ENCODE results near the gene DLGAP1. TPM values are rescaled to one million over a fixed set of nuclear protein-coding genes. Genes with fewer than 3 reads are reported as not detected.

DLGAP1 gene
- total RNA-seq, 1 experiment from 2014 or later = not detected

GRCh38 chr18:3528231-3528630 is 926.9 kb downstream of the DLGAP1 start:
- no peak overlapping the region for H3K27ac Mint-ChIP-seq (ENCODE audit: low read depth, unreplicated experiment)
- no peak for TF ChIP-seq CTCF (IDR thresholded peaks at IDR 0.05; ENCODE audit: unreplicated experiment)
- H3K9me3 Mint-ChIP-seq (ENCODE audit: unreplicated experiment) = no peaks in the 10 kb centered on the region
- ChIA-PET POLR2A (interaction anchor here (1.6 kb wide), 1 partner anchor 77 kb away, joined by 8 read pairs; no protein-coding TSS in a partner anchor), CTCF (interaction anchor here (1.1 kb wide), 1 partner anchor 57 kb away, joined by 3 read pairs; no protein-coding TSS in a partner anchor)
- H3K36me3 Mint-ChIP-seq (ENCODE audit: insufficient read depth, unreplicated experiment) = no peaks in the 10 kb centered on the region
- H3K4me3 Mint-ChIP-seq (ENCODE audit: unreplicated experiment) = no peak overlapping the region
- intact Hi-C loops (cut with micrococcal nuclease) = no loop called here
- peaks cover 10% of the 10 kb centered on the region for H3K4me1 Mint-ChIP-seq (ENCODE audit: insufficient read depth, unreplicated experiment)
- no peak for DNase-seq (ENCODE audit: unreplicated experiment)
- H3K27me3 Mint-ChIP-seq (ENCODE audit: insufficient read depth, unreplicated experiment) = no peaks in the 10 kb centered on the region
- BruUV-seq (replicated peaks) = no TSS peak

GRCh38 chr18:3526421-3527354 is 928.4 kb downstream of the DLGAP1 start:
- Mint-ChIP-seq H3K36me3 (ENCODE audit: insufficient read depth, unreplicated experiment) (no peaks in the 10 kb centered on the region), H3K9me3 (ENCODE audit: unreplicated experiment) (no peaks in the 10 kb centered on the region), H3K4me1 (ENCODE audit: insufficient read depth, unreplicated experiment) (peaks cover 10% of the 10 kb centered on the region), H3K27ac (ENCODE audit: low read depth, unreplicated experiment) (no peak overlapping the region), H3K4me3 (ENCODE audit: unreplicated experiment) (no peak overlapping the region), H3K27me3 (ENCODE audit: insufficient read depth, unreplicated experiment) (no peaks in the 10 kb centered on the region)
- TF ChIP-seq CTCF (IDR thresholded peaks at IDR 0.05; ENCODE audit: unreplicated experiment) = no peak
- BruUV-seq (replicated peaks) = no TSS peak
- DNase-seq (ENCODE audit: unreplicated experiment) = no peak
- intact Hi-C loops (cut with micrococcal nuclease) = no loop called here
- CTCF ChIA-PET = interaction anchor here (0.6 to 0.7 kb wide), 2 partner anchors 15 to 1701 kb away, joined by 3 read pairs; no protein-coding TSS in a partner anchor
- POLR2A ChIA-PET = interaction anchor here (1.1 kb wide), 1 partner anchor 12 kb away, joined by 4 read pairs; no protein-coding TSS in a partner anchor

- H3K27ac Mint-ChIP-seq (ENCODE audit: low read depth, unreplicated experiment) = no peak overlapping the region
- no peak for TF ChIP-seq CTCF (IDR thresholded peaks at IDR 0.05; ENCODE audit: unreplicated experiment)
- peaks cover 10% of the 10 kb centered on the region for H3K4me1 Mint-ChIP-seq (ENCODE audit: insufficient read depth, unreplicated experiment)
- CTCF ChIA-PET = interaction anchor here (0.6 to 0.9 kb wide), 3 partner anchors 15 to 1700 kb away, joined by 3 read pairs; no protein-coding TSS in a partner anchor
- intact Hi-C loops (cut with micrococcal nuclease) = no loop called here
- no peaks in the 10 kb centered on the region for H3K36me3 Mint-ChIP-seq (ENCODE audit: insufficient read depth, unreplicated experiment)
- no peak for DNase-seq (ENCODE audit: unreplicated experiment)
- peaks cover 5% of the 10 kb centered on the region for H3K27me3 Mint-ChIP-seq (ENCODE audit: insufficient read depth, unreplicated experiment)
- H3K9me3 Mint-ChIP-seq (ENCODE audit: unreplicated experiment) = no peaks in the 10 kb centered on the region
- POLR2A ChIA-PET = no interaction called here
- BruUV-seq (replicated peaks) = no TSS peak
- H3K4me3 Mint-ChIP-seq (ENCODE audit: unreplicated experiment) = no peak overlapping the region
Observed at GRCh38 chr18:3525870-3526420, 929.2 kb downstream of the DLGAP1 start.

GRCh38 chr18:3524706-3525105 is 930.4 kb downstream of the DLGAP1 start:
- H3K36me3 Mint-ChIP-seq (ENCODE audit: insufficient read depth, unreplicated experiment) = no peaks in the 10 kb centered on the region
- intact Hi-C loops (cut with micrococcal nuclease) = no loop called here
- no peak for DNase-seq (ENCODE audit: unreplicated experiment)
- TF ChIP-seq CTCF (IDR thresholded peaks at IDR 0.05; ENCODE audit: unreplicated experiment) = no peak
- H3K9me3 Mint-ChIP-seq (ENCODE audit: unreplicated experiment) = no peaks in the 10 kb centered on the region
- ChIA-PET POLR2A (no interaction called here), CTCF (interaction anchor here (0.6 to 1.4 kb wide), 2 partner anchors 30 to 61 kb away, joined by 3 to 4 read pairs; no protein-coding TSS in a partner anchor)
- H3K27me3 Mint-ChIP-seq (ENCODE audit: insufficient read depth, unreplicated experiment) = peaks cover 13% of the 10 kb centered on the region
- H3K4me3 Mint-ChIP-seq (ENCODE audit: unreplicated experiment) = no peak overlapping the region
- no peak overlapping the region for H3K27ac Mint-ChIP-seq (ENCODE audit: low read depth, unreplicated experiment)
- BruUV-seq (replicated peaks) = no TSS peak
- peaks cover 3% of the 10 kb centered on the region for H3K4me1 Mint-ChIP-seq (ENCODE audit: insufficient read depth, unreplicated experiment)
